H1 (cell line): Measurements from ENCODE around the gene FRMD4B. TPM values are rescaled to one million over a fixed set of nuclear protein-coding genes. Genes with fewer than 3 reads are reported as not detected.

Experiments used
- CTCF ChIA-PET: fragments of 300-600 bp; sonication (Branson Sonifier 250); formaldehyde crosslinking; loops from one replicate; lab custom pipeline; 2021; ENCODE audit not compliant: partially characterized antibody; lab: Charles Lee
- POLR2A ChIA-PET: fragments of 300-600 bp; sonication (Branson Sonifier 250); formaldehyde crosslinking; loops from one replicate; lab custom pipeline; 2021; ENCODE audit warnings: inconsistent platforms; ENCODE audit not compliant: partially characterized antibody; lab: Charles Lee
- DNase-seq, 2 experiments: peaks; one replicate each; pipeline versions ENCODE4 v3.0.0 to v3.0.0-alpha.2; 2010 to 2022; ENCODE audit warnings: low spot score in 2 of 2, low read depth in 1 of 2, mixed read lengths in 1 of 2
- FAIRE-seq: peaks from 2 replicates; lab custom pipeline; 2011; peaks lifted over from hg19 to GRCh38; lab: Jason Lieb, UNC
- H2AFZ ChIP-seq: 2 replicates; pipeline ENCODE4 v1.8.1; 2012; ENCODE audit warnings: low read length, inconsistent platforms
- H2AK5ac ChIP-seq: 2 replicates; pipeline ENCODE4 v1.6.1; 2013; ENCODE audit warnings: low read depth, low read length
- H2BK120ac ChIP-seq: replicated peaks from 2 replicates; pipeline ENCODE3; 2013; ENCODE audit warnings: low read depth, low read length, inconsistent platforms
- H2BK12ac ChIP-seq: 2 replicates; pipeline ENCODE4 v1.6.1; 2013; ENCODE audit warnings: low read depth, low read length
- H2BK15ac ChIP-seq: 2 replicates; pipeline ENCODE4 v1.6.1; 2013; ENCODE audit warnings: low read length
- H2BK20ac ChIP-seq: 2 replicates; pipeline ENCODE4 v1.6.1; 2013; ENCODE audit warnings: low read length
- H2BK5ac ChIP-seq: 2 replicates; pipeline ENCODE4 v1.6.1; 2013; ENCODE audit warnings: low read depth, low read length
- H3K14ac ChIP-seq: 2 replicates; pipeline ENCODE4 v1.6.1; 2013; ENCODE audit warnings: inconsistent platforms; ENCODE audit not compliant: insufficient read length
- H3K18ac ChIP-seq: 2 replicates; pipeline ENCODE4 v1.6.1; 2013; ENCODE audit warnings: low read length; ENCODE audit errors: extremely low read depth
- H3K23ac ChIP-seq: 2 replicates; pipeline ENCODE4 v1.6.1; 2013; ENCODE audit warnings: inconsistent platforms; ENCODE audit not compliant: insufficient read length
- H3K23me2 ChIP-seq: 2 replicates; pipeline ENCODE4 v1.6.1; 2013; ENCODE audit warnings: low read depth, low read length
- H3K27ac ChIP-seq: 2 replicates; pipeline ENCODE4 v1.6.1; 2011; ENCODE audit warnings: low read depth, low read length, inconsistent platforms
- H3K27me3 ChIP-seq, 4 experiments: replicated peaks in 1 of 4; 1 replicate in 1 of 4; 2 replicates in 3 of 4; pipeline versions ENCODE4 v1.6.1 to v1.8.1; 2011 to 2013; ENCODE audit warnings: low read length in 3 of 4, mild to moderate bottlenecking in 3 of 4, inconsistent platforms in 2 of 4, mixed read lengths in 2 of 4, moderate library complexity in 1 of 4; ENCODE audit not compliant: control insufficient read depth in 3 of 4, insufficient read depth in 3 of 4; ENCODE audit errors: extremely low read depth in 1 of 4
- H3K36me3 ChIP-seq, 4 experiments: 2 replicates each; pipeline versions ENCODE4 v1.6.1 to v1.8.1; 2011 to 2013; ENCODE audit warnings: mild to moderate bottlenecking in 4 of 4, low read length in 3 of 4, moderate library complexity in 2 of 4, control low read depth in 1 of 4, inconsistent platforms in 1 of 4; ENCODE audit not compliant: insufficient read depth in 4 of 4, control insufficient read depth in 2 of 4
- H3K4ac ChIP-seq: replicated peaks from 2 replicates; pipeline ENCODE3; 2013; ENCODE audit warnings: low read length, low read depth, mixed read lengths, inconsistent platforms; ENCODE audit not compliant: insufficient read length
- H3K4me1 ChIP-seq, 4 experiments: replicated peaks in 1 of 4; 1 replicate in 1 of 4; 2 replicates in 3 of 4; pipeline versions ENCODE4 v1.6.1 to v1.8.1; 2011 to 2013; ENCODE audit warnings: low read length in 3 of 4, inconsistent platforms in 2 of 4, mixed read lengths in 1 of 4; ENCODE audit not compliant: insufficient read depth in 4 of 4, control insufficient read depth in 3 of 4
- H3K4me2 ChIP-seq, 2 experiments: 2 replicates each; pipeline versions ENCODE4 v1.6.1 to v1.8.1; 2011 to 2013; ENCODE audit warnings: low read depth in 2 of 2, low read length in 2 of 2, control low read depth in 1 of 2, inconsistent platforms in 1 of 2, mild to moderate bottlenecking in 1 of 2; ENCODE audit not compliant: insufficient read depth in 1 of 2
- H3K4me3 ChIP-seq, 4 experiments: fragments of 200-600, 300-600 bp in 1 of 4; sonication (generic), shearing (Covaris generic), sonication (Bioruptor Twin) in 1 of 4; 2 replicates each; pipeline versions ENCODE4 v1.5.1 to v1.8.1; 2011 to 2016; ENCODE audit warnings: low read length in 4 of 4, low read depth in 3 of 4, control low read depth in 2 of 4, inconsistent platforms in 2 of 4, mild to moderate bottlenecking in 2 of 4, mixed read lengths in 1 of 4, moderate library complexity in 1 of 4; ENCODE audit not compliant: insufficient read depth in 2 of 4; ENCODE audit errors: extremely low read depth in 1 of 4
- H3K56ac ChIP-seq: replicated peaks from 2 replicates; pipeline ENCODE3; 2013; ENCODE audit warnings: low read depth, mild to moderate bottlenecking, mixed read lengths, low read length, inconsistent platforms; ENCODE audit not compliant: insufficient read length
- H3K79me1 ChIP-seq: 2 replicates; pipeline ENCODE4 v1.6.1; 2013; ENCODE audit warnings: low read depth, low read length, control low read depth
- H3K79me2 ChIP-seq, 2 experiments: 2 replicates each; pipeline versions ENCODE4 v1.6.1 to v1.8.1; 2012 to 2013; ENCODE audit warnings: low read length in 2 of 2, mild to moderate bottlenecking in 2 of 2, inconsistent platforms in 1 of 2; ENCODE audit not compliant: insufficient read depth in 2 of 2, control insufficient read depth in 1 of 2
- H3K9ac ChIP-seq, 4 experiments: replicated peaks in 1 of 4; 1 replicate in 1 of 4; 2 replicates in 3 of 4; pipeline versions ENCODE4 v1.6.1 to v1.8.1; 2011 to 2013; ENCODE audit warnings: low read depth in 3 of 4, low read length in 3 of 4, control low read depth in 2 of 4, mild to moderate bottlenecking in 2 of 4, moderate library complexity in 2 of 4, inconsistent platforms in 1 of 4; ENCODE audit errors: extremely low read depth in 1 of 4
- H3K9me3 ChIP-seq, 2 experiments: 2 replicates each; pipeline versions ENCODE4 v1.6.1 to v1.8.1; 2012 to 2013; ENCODE audit warnings: mild to moderate bottlenecking in 2 of 2, moderate library complexity in 2 of 2, control low read depth in 1 of 2, inconsistent platforms in 1 of 2, low read depth in 1 of 2, low read length in 1 of 2, mixed read lengths in 1 of 2; ENCODE audit not compliant: insufficient read depth in 2 of 2
- H4K20me1 ChIP-seq, 2 experiments: replicated peaks in 1 of 2; 2 replicates each; pipeline versions ENCODE3 to v1.8.1; 2011 to 2013; ENCODE audit warnings: inconsistent platforms in 2 of 2, low read length in 2 of 2, mild to moderate bottlenecking in 1 of 2; ENCODE audit not compliant: insufficient read depth in 2 of 2, control insufficient read depth in 1 of 2
- H4K5ac ChIP-seq: 2 replicates; pipeline ENCODE4 v1.6.1; 2013; ENCODE audit warnings: low read length, low read depth, mixed read lengths, inconsistent platforms; ENCODE audit not compliant: insufficient read length
- H4K8ac ChIP-seq: 2 replicates; pipeline ENCODE4 v1.8.0; 2013; ENCODE audit warnings: mild to moderate bottlenecking, moderate library complexity, low read length, inconsistent platforms; ENCODE audit not compliant: insufficient read depth; ENCODE audit errors: extremely low read depth
- H4K91ac ChIP-seq: replicated peaks from 2 replicates; pipeline ENCODE3; 2013; ENCODE audit warnings: low read length, mixed read lengths, inconsistent platforms; ENCODE audit not compliant: insufficient read length
- POU5F1 ChIP-seq: IDR thresholded peaks from 2 replicates; pipeline ENCODE4 v1.6.1; 2011; ENCODE audit warnings: low read depth, mild to moderate bottlenecking, low read length, moderate library complexity
- RFX5 ChIP-seq: IDR thresholded peaks from 2 replicates; pipeline ENCODE4 v1.6.1; 2011; ENCODE audit warnings: low read depth, low read length, improper control_type of control experiment, borderline replicate concordance
- SIN3A ChIP-seq, 2 experiments: IDR thresholded peaks in 1 of 2; conservative IDR thresholded peaks in 1 of 2; 2 replicates each; pipeline ENCODE4 v1.6.1; 2011 to 2012; ENCODE audit warnings: low read length in 2 of 2, improper control_type of control experiment in 1 of 2, low read depth in 1 of 2, mild to moderate bottlenecking in 1 of 2
- WGBS, 2 experiments: shearing (Covaris generic) in 1 of 2; methylation state at CpG; one replicate each; pipeline versions ENCODE4 v1.1.6 to v1.1.7; 2013 to 2015; ENCODE audit warnings: low lambda C conversion rate in 2 of 2, mixed read lengths in 2 of 2, inconsistent platforms in 1 of 2, low coverage in 1 of 2, missing lambda C conversion rate in 1 of 2; ENCODE audit not compliant: insufficient replicate concordance in 2 of 2, insufficient coverage in 1 of 2, insufficient read length in 1 of 2; ENCODE audit errors: extremely low coverage in 1 of 2, missing lambda C conversion rate in 1 of 2; 5-methylcytosine and 5-hydroxymethylcytosine counted together
- polyA plus RNA-seq, 7 experiments: library from polyadenylated mRNA; depleted of rRNA in 3 of 7; stranded (reverse) in 5 of 7; unstranded in 2 of 7; fragments of >200 nt in 5 of 7; fragments of 200-250 nt in 2 of 7; gene quantifications; 1 replicate in 5 of 7; 2 replicates in 1 of 7; 4 replicates in 1 of 7; pipeline versions ENCODE4 v1.2.1 to v1.2.3, GENCODE V29; 2011 to 2013; ENCODE audit warnings: missing spikeins in 2 of 7, mixed read lengths in 2 of 7
- total RNA-seq: library from RNA; stranded (reverse); fragmentation: NEBNext Ultra II Directional; extraction: Animal tissue kit (Norgen Biotek cat#: 25700); gene quantifications from 2 replicates; pipeline ENCODE4 v1.2.1, GENCODE V29; 2021

Gene FRMD4B
- total and polyA plus RNA-seq, 2 of the 8 experiments (the other 6 are each of a cell fraction or from before 2014, with no cell fraction given) = 2.7 to 7.2 TPM

GRCh38 chr3:69194431-69195165 is 191.3 kb downstream of the FRMD4B start:
- Histone ChIP-seq H2BK5ac (no peak overlapping the region), H4K91ac (no peak overlapping the region), H2BK15ac (no peak overlapping the region), H2AK5ac (no peak overlapping the region), H3K9ac (no peak overlapping the region), H2BK20ac (no peak overlapping the region), H4K5ac (no peak overlapping the region), H4K8ac (no peak overlapping the region), H3K4me3 (no peak overlapping the region), H2BK12ac (no peak overlapping the region), H3K27ac (no peak overlapping the region), H3K23me2 (no peaks in the 10 kb centered on the region), H3K27me3 (no peaks in the 10 kb centered on the region), H3K56ac (no peak overlapping the region), H3K36me3 (no peaks in the 10 kb centered on the region), H3K79me2 (no peaks in the 10 kb centered on the region), H3K4me2 (no peak overlapping the region), H3K14ac (no peak overlapping the region), H4K20me1 (no peaks in the 10 kb centered on the region), H3K4ac (no peak overlapping the region), H2BK120ac (no peak overlapping the region), H3K18ac (no peak overlapping the region), H3K4me1 (no peaks in the 10 kb centered on the region), H3K9me3 (no peaks in the 10 kb centered on the region), H2AFZ (no peak overlapping the region), H3K79me1 (no peaks in the 10 kb centered on the region), H3K23ac (no peak overlapping the region)
- FAIRE-seq (no peak), DNase-seq (no peak)
- ChIA-PET CTCF (interaction anchor here (1.1 to 1.2 kb wide), 3 partner anchors 15 to 51 kb away, joined by 3 to 4 read pairs (median 4); no protein-coding TSS in a partner anchor), POLR2A (no interaction called here)
- no peak for TF ChIP-seq RFX5
- no peak for TF ChIP-seq POU5F1
- TF ChIP-seq SIN3A (conservative IDR thresholded peaks at IDR 0.05 in 1 of 2, IDR thresholded peaks at IDR 0.05 in 1 of 2; ENCODE audit: low read depth in 1 of 2, low read length in 2 of 2) = no peak
- 73% methylated on average over 7 of the region's 7 CpGs; no CpG with 5 or more reads in 1 of the 2 experiments for WGBS, 2 experiments
